ENCODE measurements around the gene MMS22L.
A peak's percentile ranks its signal among the peaks of the same experiment; 100 is the strongest.
"Not testable (repeated sequence)": the region's sequence is repeated elsewhere in the genome, so short reads cannot be mapped to it uniquely, and the experiment has no call there.

MMS22L gene

DNA sequence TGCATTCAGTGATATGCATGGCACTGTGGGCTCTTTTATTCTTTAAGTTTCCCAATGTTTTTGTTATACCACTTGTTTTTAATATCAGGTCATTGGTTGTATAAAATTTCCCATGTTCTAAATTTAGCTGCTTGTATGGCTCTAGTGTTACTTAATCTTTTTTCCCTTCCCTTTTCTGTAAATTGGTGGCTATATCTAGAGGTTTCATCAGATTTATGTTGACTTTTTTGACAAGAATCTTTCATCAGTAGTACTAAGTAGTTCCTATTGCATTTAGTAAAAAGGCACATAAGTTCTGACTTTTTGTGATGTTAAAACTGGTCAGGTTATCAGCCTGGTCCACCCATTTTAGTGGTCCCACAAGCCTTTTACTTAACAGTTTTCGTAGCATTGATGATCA lies 51.1 kb downstream of the MMS22L start:
- DNase-seq, result no peak

DNA sequence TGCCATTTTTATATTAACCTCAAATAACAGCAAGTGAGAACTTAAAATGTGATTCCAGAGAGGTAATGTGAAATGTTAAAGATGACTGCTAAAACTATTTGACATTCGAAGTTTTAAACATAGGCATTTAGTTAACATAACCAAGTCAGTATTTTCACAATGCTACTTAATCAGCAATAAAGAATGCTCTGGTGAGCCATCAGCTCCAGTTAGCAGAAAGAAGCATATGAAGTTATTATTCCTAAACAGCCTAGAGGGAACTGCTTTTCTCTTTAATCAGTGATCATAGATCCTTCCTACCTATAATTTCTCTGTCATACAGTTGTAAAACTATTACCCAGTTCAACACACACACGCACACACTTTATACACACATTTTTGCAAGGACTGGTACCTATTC lies 60.1 kb downstream of the MMS22L start:
- DNase-seq, result no peak

DNA sequence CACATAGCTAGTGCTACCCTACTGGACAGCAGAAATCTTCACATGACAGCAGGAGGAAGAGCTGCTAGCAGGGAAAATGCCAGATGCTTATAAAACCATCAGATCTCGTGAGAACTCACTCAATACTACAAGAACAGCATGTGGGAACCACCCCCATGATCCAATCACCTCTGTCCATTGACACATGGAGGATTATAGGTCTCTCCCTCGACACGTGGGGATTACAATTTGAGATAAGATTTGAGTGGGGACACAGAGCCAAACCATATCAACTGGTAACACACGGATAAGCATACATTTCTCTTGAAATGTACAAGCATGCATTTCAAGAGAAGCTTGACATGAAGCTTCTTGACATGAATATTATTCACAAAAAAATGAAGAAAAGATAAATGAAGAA lies 64.1 kb downstream of the MMS22L start:
- no peak for DNase-seq

DNA sequence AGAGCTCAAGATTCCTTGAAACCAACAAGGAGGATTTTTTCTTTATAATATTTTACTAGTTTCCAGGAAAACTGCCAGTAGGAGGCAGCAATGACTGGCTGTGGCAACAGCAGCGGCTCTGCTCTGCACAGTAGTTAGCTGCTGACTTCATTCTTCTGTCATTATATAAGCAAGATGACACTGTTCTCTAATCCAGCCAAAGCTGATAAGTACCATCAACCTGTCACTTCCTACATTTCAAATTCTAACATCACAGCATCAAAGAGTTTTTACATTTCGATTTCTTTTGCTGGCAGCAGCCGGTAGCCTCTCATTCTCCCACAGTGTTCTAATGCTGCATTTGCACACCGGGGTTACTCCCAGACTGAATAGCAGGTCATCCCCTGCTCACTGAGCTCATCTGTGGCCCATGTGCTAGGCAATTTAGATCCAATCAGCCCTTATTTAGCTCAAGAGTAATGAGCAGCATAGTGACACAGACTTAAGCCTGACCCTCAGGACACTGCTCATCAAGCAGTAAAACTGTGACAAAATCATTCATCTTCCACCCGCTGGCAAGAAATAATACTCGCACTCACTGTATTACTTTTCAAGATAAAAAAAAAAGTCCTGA lies 67.8 kb downstream of the MMS22L start:
- DNase-seq, result peak; percentile 19 to 85

DNA sequence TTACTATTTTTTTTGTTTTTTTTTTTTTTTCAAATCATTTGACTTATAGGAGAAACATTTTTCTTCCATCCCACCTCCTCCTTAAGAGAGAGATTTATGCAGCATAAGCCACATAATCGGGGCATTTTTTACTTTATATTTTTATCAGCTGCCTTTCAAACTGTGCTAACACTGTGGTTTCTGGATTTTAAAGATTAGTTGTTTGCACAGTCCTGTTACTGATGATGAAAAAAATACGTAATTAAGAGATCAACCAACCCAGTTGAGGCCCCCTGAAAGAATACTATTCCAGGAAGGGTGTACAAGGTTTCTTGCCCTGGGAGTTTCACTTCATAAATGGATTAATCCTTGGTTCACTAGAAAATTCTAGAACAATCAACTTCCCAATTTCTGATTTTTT lies 68.3 kb downstream of the MMS22L start:
- no peak for DNase-seq

DNA sequence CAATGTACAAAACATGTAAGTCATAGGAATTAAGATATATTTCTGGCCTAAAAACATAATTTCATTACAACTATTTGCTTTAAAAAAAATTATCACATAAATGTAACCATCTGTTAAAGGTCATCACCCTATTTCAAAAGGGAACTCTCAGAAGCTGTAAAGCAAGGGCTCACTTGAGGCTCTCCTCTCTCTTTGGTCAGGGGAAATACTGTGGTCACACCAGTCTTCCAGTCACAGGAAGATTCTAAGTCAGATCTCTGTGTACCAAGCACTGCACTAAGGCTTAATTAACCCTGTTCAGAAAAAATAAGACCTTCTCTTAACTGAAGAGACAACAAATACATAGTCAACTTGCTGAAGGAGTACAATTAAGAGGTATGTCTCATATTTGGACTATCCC lies 75.6 kb downstream of the MMS22L start:
- DNase-seq, result no peak

DNA sequence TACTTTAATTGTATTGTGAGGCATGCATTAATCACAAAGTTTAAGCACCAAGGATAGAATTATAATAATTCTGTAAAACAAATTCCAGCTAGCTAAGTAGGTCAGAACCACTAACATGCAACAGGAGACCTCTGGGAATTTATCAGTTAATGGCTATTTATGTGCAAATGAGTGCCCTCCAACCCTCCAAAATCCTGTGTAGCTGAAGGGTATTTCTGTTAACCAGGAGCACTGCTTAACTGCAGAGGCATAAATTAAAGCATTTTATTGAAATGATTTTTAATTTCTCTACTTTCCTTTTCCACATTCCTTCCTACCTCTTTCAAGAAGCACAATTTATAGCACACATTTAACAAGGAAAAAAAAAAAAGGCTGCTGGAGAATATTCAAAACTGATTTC lies 77.0 kb downstream of the MMS22L start:
- no peak for DNase-seq

DNA sequence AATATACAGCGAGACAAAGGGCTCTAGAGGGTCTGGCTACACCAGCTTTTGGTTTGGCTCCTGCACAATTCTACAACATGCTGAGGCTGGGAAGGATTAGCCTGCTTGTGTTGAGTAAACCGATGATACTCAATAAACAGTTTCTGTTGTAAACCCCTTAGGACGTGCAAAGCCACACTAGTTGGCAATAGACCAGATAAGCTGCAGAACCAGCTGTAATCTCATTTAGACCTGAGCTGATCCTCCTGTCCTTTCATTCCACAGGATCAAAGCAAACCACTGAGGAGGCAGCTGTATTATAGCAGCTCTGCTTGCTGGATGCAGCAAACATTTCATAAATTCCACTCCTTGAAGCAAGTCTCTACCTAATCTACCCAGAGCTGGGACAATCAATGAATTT lies 79.7 kb downstream of the MMS22L start:
- DNase-seq, result no peak

DNA sequence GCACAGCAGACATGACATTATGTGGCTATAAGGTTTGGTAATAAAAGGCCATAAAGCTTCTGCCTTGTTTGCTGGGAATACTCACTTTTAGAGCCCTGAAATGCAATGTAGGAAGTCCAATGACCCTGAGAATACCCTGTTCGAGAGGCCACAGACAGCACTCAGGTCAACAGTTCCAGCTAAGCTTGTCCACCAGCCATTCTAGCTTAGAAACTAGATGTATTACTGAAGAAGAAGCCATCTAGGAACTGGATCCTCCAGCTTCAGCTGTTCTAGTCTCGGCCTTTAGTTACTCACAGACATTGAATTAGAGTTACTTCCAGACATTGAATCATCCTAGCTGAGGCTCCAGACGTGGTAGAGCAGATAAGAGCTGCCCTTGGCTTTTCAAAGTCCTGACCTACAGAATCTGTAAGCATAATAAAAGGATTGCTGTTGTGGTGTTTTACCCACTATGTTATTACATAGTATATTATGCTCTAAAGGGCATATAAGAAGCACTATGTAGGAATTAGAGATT lies 84.9 kb downstream of the MMS22L start:
- no peak for DNase-seq

DNA sequence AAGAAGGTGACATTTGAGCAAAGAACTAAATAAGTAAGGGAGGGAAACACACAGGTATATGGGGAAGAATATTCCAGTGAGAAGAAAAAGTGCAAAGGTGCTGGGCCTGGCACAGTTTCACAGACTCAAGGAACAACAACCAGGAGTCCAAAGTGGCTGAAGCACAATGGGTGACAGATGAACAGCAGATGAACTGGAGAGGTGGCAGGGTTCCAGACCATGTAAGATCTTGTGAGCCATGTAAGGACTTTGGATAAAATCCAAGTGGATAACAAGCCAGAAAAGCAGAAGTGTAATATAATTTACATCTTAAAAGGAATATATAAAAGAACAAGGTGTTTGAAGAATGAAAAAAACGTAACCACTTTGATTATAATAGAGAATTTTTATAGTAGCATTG lies 87.9 kb downstream of the MMS22L start:
- DNase-seq, result no peak

DNA sequence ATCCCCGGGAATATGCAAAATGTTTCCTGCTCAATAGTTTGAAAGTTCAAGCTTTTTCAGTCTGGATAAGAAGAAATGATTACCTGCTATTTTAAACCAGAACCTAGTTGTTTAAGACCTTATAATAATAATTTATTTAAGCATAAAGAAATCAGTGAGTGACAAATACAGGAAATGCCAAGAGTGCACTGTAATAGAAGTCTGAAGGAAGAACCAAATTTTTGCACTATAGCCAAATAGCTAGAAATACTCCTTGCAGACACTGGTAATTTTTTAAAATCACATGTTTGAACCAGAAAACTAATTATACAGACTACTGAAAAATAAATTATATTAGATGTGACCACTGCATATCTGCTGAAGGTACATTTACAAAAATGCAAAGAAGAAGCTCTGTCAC lies 93.2 kb downstream of the MMS22L start:
- no peak for DNase-seq

DNA sequence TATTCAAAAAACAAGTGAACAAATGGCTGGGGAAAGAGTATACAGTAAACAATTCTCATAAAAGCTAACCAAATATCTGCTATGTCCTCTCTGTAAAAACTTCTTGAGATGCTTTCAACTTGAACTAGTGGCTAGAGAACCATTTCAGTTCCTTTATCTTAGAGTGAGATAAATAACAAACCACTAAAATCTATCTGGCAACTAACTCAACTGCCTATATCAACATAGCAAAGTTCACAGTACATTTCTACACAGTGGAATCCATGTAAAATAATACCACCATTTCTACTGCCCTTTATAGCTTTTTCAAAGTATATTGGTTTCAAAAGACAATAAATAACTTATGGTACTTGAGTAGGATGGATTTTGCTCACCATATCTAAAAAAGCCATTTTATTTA lies 95.1 kb downstream of the MMS22L start:
- DNase-seq, result no peak

DNA sequence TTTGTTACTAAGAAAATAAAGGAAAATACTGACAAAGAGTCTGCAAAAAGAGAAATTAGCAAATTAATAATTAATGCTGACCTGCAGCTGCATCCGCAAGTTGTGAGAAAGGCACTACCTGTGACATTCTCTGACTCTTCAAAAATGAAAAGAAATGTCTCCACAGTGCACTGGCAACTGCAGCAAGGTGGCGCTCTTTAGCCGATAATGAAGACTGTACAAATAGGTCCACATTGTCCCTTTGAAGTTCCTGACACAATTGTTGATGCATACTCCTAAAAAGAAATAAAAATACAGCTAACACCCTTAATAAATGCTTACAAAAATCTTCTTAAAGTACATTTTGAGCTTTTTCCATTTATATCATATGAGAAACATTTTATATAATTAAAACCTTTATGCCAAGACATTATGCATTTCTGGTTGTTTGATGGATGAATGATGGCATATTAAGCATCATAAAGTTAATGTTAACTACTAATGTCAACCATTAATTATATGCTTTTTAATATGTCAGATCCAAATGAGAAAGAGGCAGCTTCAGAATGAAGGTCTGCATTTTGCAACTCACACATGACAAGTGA lies 96.5 kb downstream of the MMS22L start:
- peak; percentile 52 to 71 for DNase-seq

DNA sequence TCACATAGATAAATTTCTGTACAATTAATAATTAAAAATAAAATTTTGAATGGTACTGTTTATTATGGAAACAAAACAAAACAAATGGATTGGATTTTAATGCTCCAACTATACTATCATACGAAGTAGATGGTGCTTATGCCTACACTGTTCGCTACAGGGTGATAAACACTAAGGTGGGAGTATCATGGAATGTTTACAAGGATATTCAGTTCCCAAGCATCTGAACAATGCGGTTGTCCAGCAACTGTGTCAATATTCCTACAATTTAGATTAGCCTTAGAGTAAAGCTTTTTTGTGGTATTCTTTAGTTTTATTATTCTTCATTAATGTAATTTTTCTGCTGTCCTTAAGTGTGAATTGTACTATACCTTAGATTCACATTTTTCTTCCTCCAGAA lies 105.1 kb downstream of the MMS22L start:
- no peak for DNase-seq

DNA sequence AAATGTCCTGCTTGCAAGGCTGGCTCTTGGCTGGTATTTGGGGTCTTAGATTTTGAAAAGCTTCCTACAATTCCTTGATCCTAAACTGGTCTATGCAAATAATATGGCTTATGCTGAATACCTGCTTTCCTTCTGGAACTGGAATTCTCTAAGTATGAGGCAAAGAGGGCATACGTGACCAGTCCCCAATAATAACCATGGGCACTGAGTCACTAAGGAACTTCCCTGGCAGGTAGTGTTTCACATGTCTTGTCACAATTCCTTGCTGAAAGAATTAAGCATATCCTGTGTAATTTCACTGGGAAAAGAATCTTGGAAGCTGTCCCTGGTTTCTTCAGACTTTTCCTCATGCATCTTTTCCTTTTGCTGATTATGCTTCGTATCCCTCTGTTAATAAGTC lies 106.5 kb downstream of the MMS22L start:
- no peak for DNase-seq

DNA sequence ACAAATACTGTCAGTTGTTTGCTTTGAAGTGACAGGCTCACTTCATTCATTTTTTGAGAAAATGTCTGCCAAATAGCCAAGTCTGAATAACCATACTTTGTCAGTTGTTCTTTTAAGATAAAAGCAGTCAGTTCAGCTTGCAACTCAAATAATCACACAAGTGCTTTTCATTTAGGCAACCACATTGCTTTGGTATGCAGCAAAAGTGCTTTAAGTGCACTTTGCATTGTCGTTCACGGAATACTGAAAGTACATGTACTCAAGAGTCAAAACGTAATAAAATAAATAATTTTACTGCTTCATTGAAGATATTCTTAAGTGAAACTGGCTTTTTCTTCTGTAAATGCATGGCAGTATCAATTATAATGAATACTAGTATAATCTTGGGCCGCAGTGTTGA lies 107.2 kb downstream of the MMS22L start:
- no peak for DNase-seq

DNA sequence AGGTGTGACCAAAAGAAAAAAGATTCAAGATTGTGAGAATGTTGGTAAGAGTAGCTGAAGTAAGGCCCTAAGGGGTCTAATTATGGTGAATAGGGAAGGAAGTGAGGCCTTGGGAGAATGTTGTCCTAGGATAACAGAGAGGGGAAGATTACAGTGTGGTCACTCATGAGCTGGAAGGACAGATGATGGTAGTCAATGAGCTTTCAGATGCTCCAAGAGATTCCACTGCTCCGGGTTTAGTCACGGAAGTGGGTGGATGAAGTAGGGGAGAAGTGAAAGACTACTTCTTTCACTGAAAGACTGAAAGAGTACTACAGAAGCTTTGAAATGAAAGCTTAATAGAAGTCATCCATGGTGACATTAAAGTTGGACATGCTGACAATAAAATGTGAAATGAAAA lies 108.5 kb downstream of the MMS22L start:
- no peak for DNase-seq

DNA sequence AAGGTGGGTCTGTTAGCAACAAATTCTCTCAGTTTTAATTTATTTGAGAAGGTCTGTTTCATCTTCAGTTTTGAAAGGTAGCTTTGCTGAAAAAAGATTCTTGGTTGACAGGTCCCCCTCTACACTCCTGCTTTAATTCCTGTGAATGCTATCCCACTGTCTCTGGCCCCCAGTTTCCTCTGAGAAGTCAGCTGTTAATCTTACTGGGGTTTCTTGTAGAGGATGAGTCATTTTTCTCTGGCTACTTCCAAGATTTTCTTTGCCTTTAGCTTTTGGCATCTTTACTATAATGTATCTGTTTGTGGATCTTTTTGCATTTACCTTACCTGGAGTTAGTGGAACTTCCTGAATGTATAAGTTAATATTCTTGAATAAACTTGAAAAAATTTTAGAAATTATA lies 122.7 kb downstream of the MMS22L start:
- DNase-seq, result no peak

DNA sequence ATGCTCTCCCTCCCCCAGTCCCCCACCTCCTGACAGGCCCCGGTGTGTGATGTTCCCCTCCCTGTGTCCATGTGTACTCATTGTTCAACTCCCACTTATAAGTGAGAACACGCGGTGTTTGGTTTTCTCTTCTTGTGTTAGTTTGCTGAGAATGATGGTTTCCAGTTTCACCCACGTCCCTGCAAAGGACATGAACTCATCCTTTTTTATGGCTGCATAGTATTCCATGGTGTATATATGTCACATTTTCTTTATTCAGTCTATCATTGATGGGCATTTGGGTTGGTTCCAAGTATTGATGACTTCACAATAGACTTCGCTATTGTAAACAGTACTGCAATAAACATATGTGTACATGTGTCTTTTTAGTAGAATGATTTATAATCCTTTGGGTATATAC lies 127.6 kb downstream of the MMS22L start:
- not testable (repeated sequence) for DNase-seq

DNA sequence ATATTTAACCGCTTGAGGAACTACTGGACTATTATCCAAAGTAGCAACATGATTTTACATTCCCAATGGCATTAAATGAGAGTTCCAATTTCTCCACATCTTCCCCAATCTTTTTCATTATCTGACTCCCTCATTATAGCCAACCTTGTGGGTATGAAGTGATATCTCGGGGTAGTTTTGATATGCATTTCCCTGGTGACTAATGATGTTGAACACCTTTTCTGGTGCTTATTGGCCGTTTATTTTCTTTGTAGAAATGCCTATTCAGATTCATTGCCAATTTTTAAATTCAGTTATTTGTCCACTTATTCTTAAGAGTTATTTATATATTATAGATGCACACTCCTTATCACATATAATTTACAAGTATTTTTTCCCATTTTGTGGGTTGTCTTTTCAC lies 129.0 kb downstream of the MMS22L start:
- DNase-seq, result no peak

DNA sequence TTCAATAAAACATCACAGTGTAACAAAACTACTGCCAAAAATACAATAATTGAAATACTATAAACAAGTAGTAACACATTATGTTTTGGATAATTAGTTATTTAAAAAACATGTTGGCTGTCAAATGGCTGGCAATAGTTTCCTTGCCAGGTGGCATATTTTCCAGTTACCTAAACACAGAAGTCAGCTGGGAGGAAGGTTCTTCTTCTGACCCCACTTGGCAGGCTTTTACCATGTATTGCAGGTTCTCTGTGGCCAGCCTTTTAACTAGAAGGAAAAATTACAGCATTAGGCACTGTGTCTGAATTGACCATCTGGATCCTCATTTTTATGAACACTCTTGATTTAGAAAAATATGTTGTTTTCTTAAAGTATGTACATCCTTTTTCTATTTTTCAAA lies 131.4 kb downstream of the MMS22L start:
- no peak for DNase-seq

DNA sequence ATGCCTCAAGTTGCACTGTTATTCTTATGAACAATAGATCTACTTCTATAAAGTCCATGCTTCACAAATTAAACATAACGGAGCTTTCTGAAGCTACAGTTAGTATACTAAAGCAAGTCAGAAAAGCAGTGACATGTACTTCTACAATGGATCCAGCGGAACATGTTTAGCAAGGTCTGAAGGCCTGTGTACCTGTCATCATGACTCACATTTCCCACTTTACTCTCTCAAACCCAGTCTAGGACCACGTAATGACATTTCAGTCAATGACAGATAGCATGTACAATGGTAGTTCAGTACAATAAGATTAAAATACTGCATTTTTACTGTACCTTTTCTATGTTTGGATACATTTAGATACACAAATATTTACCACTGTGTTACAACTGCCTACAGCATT lies 132.1 kb downstream of the MMS22L start:
- DNase-seq, result no peak

DNA sequence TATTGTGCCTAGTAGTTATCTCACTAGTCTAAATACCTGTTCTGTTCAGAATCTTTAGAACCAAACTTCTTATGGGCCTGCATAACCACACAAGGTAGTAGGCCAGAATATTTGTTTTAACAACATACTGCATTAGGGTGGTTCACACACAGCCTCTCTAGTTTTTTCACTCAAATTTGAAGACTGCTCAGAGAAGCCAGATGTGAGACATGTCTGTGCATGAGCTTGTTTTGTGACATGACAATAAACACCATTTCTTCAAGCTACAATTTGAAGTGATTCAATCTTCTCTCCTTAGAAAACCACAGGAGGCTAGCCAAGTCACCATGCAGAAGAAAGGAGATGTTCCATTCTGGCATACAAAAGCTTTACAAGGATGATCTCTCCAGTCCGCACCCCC lies 135.6 kb downstream of the MMS22L start:
- DNase-seq, result no peak

DNA sequence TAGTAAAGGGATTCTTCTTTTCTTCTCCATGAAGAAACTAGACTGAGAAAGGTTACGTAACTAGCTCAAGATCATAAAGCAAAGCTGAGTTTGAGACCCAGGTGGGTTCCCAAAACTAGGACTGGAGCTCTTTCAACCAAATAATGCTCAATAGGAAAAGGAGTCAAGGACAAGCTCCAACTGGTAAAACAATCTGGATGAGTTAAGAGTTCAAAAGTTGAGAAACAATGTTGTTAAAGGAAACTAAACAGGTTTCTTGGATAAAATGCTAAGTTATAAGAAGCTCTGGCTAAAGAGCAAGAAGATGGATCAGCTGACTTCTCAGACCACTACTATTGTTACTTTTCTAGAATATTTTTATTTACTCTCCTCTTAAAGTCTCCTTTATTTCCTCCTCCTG lies 137.3 kb downstream of the MMS22L start:
- DNase-seq, result no peak

DNA sequence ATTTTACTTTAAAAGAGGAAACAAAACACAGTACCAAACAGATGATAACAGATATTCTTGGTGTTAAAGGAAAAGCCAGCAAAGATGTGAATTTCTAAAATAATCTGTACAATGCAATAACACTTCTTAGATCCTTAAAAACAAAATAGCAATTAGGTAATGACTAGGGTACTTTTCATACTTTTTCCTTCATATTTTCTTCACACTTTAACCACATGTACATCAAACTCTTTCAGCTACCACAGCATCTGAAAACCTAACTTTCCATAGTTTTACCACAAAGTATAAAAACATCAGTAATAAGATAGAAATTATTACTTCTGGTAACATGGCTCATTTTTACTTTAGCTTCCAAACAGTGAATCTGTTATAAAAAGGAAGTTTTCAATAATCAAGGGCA lies 141.3 kb downstream of the MMS22L start:
- no peak for DNase-seq
